Natural killer cell (primary cell): Measurements from ENCODE around the gene FAM227B. TPM values are rescaled to one million over a fixed set of nuclear protein-coding genes. Genes with fewer than 3 reads are reported as not detected.
"Not testable (repeated sequence)": the region's sequence is repeated elsewhere in the genome, so short reads cannot be mapped to it uniquely, and the experiment has no call there.

Experiments
- ATAC-seq, 3 donors: fragments of 150-1000 bp in 2 of 3; fragments of 200-7000 bp in 1 of 3; cut with Tn5 transposase; 1 replicate in 1 of 3; 2 replicates in 2 of 3; pipeline ENCODE4 v1.10.0; 2021; ENCODE audit warnings: mild to moderate bottlenecking in 2 of 3, moderate library complexity in 2 of 3
- DNase-seq, 2 donors: peaks; one replicate each; pipeline versions ENCODE4 v3.0.0 to v3.0.0-alpha.2; 2013 to 2021; ENCODE audit warnings: mixed read lengths in 1 of 2
- H3K27ac ChIP-seq: one replicate; pipeline ENCODE4 v1.5.1; 2013; ENCODE audit warnings: mild to moderate bottlenecking, low read length
- H3K27me3 ChIP-seq: one replicate; pipeline ENCODE4 v1.6.1; 2013; ENCODE audit warnings: low read length; ENCODE audit not compliant: control insufficient read depth, insufficient read depth
- H3K36me3 ChIP-seq: one replicate; pipeline ENCODE4 v1.6.1; 2013; ENCODE audit warnings: low read length; ENCODE audit not compliant: control insufficient read depth, insufficient read depth
- H3K4me1 ChIP-seq: one replicate; pipeline ENCODE4 v1.6.1; 2013; ENCODE audit warnings: low read length; ENCODE audit not compliant: control insufficient read depth, insufficient read depth
- H3K4me3 ChIP-seq: one replicate; pipeline ENCODE4 v1.5.1; 2013; ENCODE audit warnings: low read length
- H3K9me3 ChIP-seq: one replicate; pipeline ENCODE4 v1.6.1; 2013; ENCODE audit warnings: low read length; ENCODE audit not compliant: control insufficient read depth, insufficient read depth
- H3K27ac Mint-ChIP-seq, 2 donors: one replicate each; pipeline ENCODE4 v1.8.0; 2022; ENCODE audit warnings: mild to moderate bottlenecking in 2 of 2, mixed read lengths in 2 of 2, moderate library complexity in 1 of 2
- H3K27me3 Mint-ChIP-seq, 2 donors: one replicate each; pipeline ENCODE4 v1.8.0; 2022; ENCODE audit warnings: low read depth in 2 of 2, mixed read lengths in 2 of 2
- H3K36me3 Mint-ChIP-seq: one replicate; pipeline ENCODE4 v1.8.0; 2022; ENCODE audit warnings: mixed read lengths
- H3K4me1 Mint-ChIP-seq, 2 donors: one replicate each; pipeline ENCODE4 v1.8.0; 2022; ENCODE audit warnings: mixed read lengths in 2 of 2
- H3K4me3 Mint-ChIP-seq: one replicate; pipeline ENCODE4 v1.8.0; 2022; ENCODE audit warnings: mild to moderate bottlenecking, moderate library complexity, mixed read lengths
- H3K9me3 Mint-ChIP-seq, 2 donors: one replicate each; pipeline ENCODE4 v1.8.0; 2022; ENCODE audit warnings: mixed read lengths in 2 of 2
- CTCF ChIP-seq: fragments of 200-600 bp; IDR thresholded peaks from one replicate; pipeline ENCODE4 v1.8.0; 2022; ENCODE audit warnings: antibody characterized with exemption
- WGBS: methylation state at CpG from one replicate; pipeline ENCODE4 v1.1.7; 2013; ENCODE audit warnings: missing lambda C conversion rate; ENCODE audit not compliant: insufficient coverage; 5-methylcytosine and 5-hydroxymethylcytosine counted together
- intact Hi-C: fragments of 100-400 bp; cut with micrococcal nuclease; formaldehyde crosslinking; loops from one replicate; pipeline ENCODE4 v1.14.2; 2022
- total RNA-seq, 4 donors: library from RNA; stranded (reverse); fragments of 120-200 nt in 1 of 4; gene quantifications; one replicate each; pipeline versions ENCODE4 v1.2.3 to v1.2.4, GENCODE V29; 2013 to 2022

The FAM227B gene
- total RNA-seq, 3 donors from 2014 or later (not counting 1 experiment from before 2014, with no cell fraction given): 3.8 to 5.0 (median 4.9) TPM

GRCh38 chr15:49361370-49361769 is 259.2 kb downstream of the FAM227B start:
- H3K9me3 Mint-ChIP-seq: peaks cover 0 to 2% of the 10 kb centered on the region in 2 donors
- no peaks in the 10 kb centered on the region for H3K36me3 Mint-ChIP-seq
- no peak overlapping the region for H3K4me3 Mint-ChIP-seq
- no peak for TF ChIP-seq CTCF
- intact Hi-C loops: no loop called here
- no peaks in the 10 kb centered on the region for H3K36me3 ChIP-seq
- ATAC-seq (no peak), DNase-seq (no peak)
- H3K27me3 ChIP-seq: no peaks in the 10 kb centered on the region
- no peaks in the 10 kb centered on the region for H3K4me1 Mint-ChIP-seq
- no peak overlapping the region for H3K4me3 ChIP-seq
- H3K27me3 Mint-ChIP-seq: no peaks in the 10 kb centered on the region
- H3K4me1 ChIP-seq: no peaks in the 10 kb centered on the region
- H3K9me3 ChIP-seq: no peaks in the 10 kb centered on the region
- 100% methylated on average over 2 of the region's 3 CpGs for WGBS
- no peak overlapping the region for H3K27ac Mint-ChIP-seq
- no peak overlapping the region for H3K27ac ChIP-seq

- H3K9me3 ChIP-seq, H3K27ac Mint-ChIP-seq, H3K27me3 Mint-ChIP-seq, H3K4me1 Mint-ChIP-seq, H3K36me3 ChIP-seq, H3K4me3 ChIP-seq, H3K27me3 ChIP-seq, H3K36me3 Mint-ChIP-seq, H3K4me1 ChIP-seq, H3K9me3 Mint-ChIP-seq, ATAC-seq, H3K27ac ChIP-seq, DNase-seq, intact Hi-C loops, H3K4me3 Mint-ChIP-seq: not testable (repeated sequence)
- WGBS: 93% methylated on average over 13 of the region's 17 CpGs
Observed at GRCh38 chr15:49354439-49354838, 266.2 kb downstream of the FAM227B start.

DNA sequence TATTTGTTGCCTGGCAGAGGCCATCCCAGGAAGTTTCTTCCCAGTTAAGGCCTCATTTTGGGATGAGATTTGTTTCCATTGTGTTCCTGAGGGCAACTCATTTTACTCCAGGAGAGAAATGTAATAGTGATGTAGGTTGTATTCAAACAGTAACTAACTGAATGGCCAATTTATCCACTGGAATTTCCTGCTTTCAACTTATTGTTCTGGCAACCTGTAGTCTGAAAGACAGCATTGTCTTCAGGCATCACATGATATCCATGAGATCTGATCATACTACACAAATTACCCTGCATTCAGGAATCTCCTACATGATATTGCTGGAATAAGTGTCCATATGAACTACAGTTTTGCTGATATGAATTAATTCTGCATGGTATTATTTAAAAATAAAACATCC is 277.1 kb downstream of the FAM227B start:
- H3K4me3 Mint-ChIP-seq: no peak overlapping the region
- H3K27me3 ChIP-seq: no peaks in the 10 kb centered on the region
- no peaks in the 10 kb centered on the region for H3K27me3 Mint-ChIP-seq
- no peaks in the 10 kb centered on the region for H3K9me3 ChIP-seq
- H3K27ac Mint-ChIP-seq: no peak overlapping the region
- no peaks in the 10 kb centered on the region for H3K4me1 ChIP-seq
- H3K36me3 Mint-ChIP-seq: peaks cover 17% of the 10 kb centered on the region
- H3K4me1 Mint-ChIP-seq: peaks cover 0 to 11% of the 10 kb centered on the region in 2 donors
- no peak for TF ChIP-seq CTCF
- no peak overlapping the region for H3K27ac ChIP-seq
- intact Hi-C loops: no loop called here
- H3K9me3 Mint-ChIP-seq: no peaks in the 10 kb centered on the region
- ATAC-seq (no peak), DNase-seq (no peak)
- no peaks in the 10 kb centered on the region for H3K36me3 ChIP-seq
- no peak overlapping the region for H3K4me3 ChIP-seq

GRCh38 chr15:49339656-49340055 is 281.0 kb downstream of the FAM227B start:
- Histone ChIP-seq H3K4me3 (no peak overlapping the region), H3K9me3 (no peaks in the 10 kb centered on the region), H3K4me1 (no peaks in the 10 kb centered on the region), H3K36me3 (no peaks in the 10 kb centered on the region), H3K27me3 (no peaks in the 10 kb centered on the region), H3K27ac (no peak overlapping the region)
- no peak for TF ChIP-seq CTCF
- WGBS: 83% methylated on average over 10 of the region's 10 CpGs
- ATAC-seq (no peak), DNase-seq (no peak)
- Mint-ChIP-seq H3K4me3 (no peak overlapping the region), H3K9me3 (no peaks in the 10 kb centered on the region), H3K36me3 (peaks cover 17% of the 10 kb centered on the region), H3K4me1 (peaks cover 0 to 11% of the 10 kb centered on the region in 2 donors), H3K27me3 (no peaks in the 10 kb centered on the region), H3K27ac (no peak overlapping the region)
- intact Hi-C loops: no loop called here
